B cell (primary cell): ENCODE measurements around the gene TDRD6.

Experiments
- EZH2 ChIP-seq: IDR thresholded peaks from 2 replicates; pipeline ENCODE4 v1.6.1; 2012; ENCODE audit warnings: borderline replicate concordance, low read depth, mild to moderate bottlenecking, moderate library complexity, low read length; ENCODE audit not compliant: insufficient read depth, poor library complexity, severe bottlenecking
- TF ChIP-seq, protein P1 (sequence below): fragments of 200-600 bp; IDR thresholded peaks from one replicate; pipeline ENCODE4 v1.8.0; 2022; ENCODE audit warnings: antibody characterized with exemption, mild to moderate bottlenecking

DNA sequence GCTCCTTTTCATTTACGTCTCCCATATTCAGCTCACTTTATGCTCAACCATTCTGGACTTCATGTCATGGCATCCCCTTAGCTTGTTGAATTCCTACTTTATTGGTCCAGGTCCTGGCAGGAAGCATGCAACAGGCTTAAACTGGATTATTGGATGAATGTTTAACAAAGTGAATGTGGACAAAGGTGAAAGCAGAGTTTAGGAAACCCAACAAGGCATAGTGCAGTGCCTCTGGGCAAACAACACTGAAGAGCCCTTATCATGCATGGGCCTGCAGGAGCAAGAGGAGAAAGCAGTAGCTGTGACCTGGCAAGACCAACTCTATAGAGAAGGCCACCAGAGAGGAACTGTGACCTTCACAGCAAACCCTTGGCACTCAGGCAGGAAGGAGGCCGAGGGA lies 53.8 kb downstream of the TDRD6 start:
- TF ChIP-seq, protein P1, sequence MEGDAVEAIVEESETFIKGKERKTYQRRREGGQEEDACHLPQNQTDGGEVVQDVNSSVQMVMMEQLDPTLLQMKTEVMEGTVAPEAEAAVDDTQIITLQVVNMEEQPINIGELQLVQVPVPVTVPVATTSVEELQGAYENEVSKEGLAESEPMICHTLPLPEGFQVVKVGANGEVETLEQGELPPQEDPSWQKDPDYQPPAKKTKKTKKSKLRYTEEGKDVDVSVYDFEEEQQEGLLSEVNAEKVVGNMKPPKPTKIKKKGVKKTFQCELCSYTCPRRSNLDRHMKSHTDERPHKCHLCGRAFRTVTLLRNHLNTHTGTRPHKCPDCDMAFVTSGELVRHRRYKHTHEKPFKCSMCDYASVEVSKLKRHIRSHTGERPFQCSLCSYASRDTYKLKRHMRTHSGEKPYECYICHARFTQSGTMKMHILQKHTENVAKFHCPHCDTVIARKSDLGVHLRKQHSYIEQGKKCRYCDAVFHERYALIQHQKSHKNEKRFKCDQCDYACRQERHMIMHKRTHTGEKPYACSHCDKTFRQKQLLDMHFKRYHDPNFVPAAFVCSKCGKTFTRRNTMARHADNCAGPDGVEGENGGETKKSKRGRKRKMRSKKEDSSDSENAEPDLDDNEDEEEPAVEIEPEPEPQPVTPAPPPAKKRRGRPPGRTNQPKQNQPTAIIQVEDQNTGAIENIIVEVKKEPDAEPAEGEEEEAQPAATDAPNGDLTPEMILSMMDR: no peak
- no peak for TF ChIP-seq EZH2
